Activated B cell treated with CpG ODN at 0.5 μM for 24 hours (primary cell): Measurements from ENCODE around the gene METAP1. TPM values are rescaled to one million over a fixed set of nuclear protein-coding genes. Genes with fewer than 3 reads are reported as not detected.
A peak's percentile ranks its signal among the peaks of the same experiment; 100 is the strongest.

ENCODE experiments used
- ATAC-seq: fragments of 200-7000 bp; cut with Tn5 transposase; one replicate; pipeline ENCODE4 v1.10.0; 2021; ENCODE audit warnings: low read depth, mild to moderate bottlenecking, moderate library complexity
- CTCF ChIA-PET: fragments of 350-600 bp; sonication (Branson Sonifier 250); formaldehyde crosslinking; loops from one replicate; lab custom pipeline; 2021; ENCODE audit warnings: antibody characterized with exemption; lab: Charles Lee
- POLR2A ChIA-PET: fragments of 350-600 bp; sonication (Branson Sonifier 250); formaldehyde crosslinking; loops from one replicate; lab custom pipeline; 2021; ENCODE audit warnings: antibody characterized with exemption; lab: Charles Lee
- DNase-seq: peaks from one replicate; pipeline ENCODE4 v3.0.0; 2022
- H3K27ac Mint-ChIP-seq: one replicate; pipeline ENCODE4 v1.8.0; 2020; ENCODE audit warnings: mixed read lengths
- H3K27me3 Mint-ChIP-seq: one replicate; pipeline ENCODE4 v1.8.0; 2021; ENCODE audit warnings: mixed read lengths
- H3K36me3 Mint-ChIP-seq: one replicate; pipeline ENCODE4 v1.8.0; 2021; ENCODE audit warnings: low read depth, mixed read lengths
- H3K4me1 Mint-ChIP-seq: one replicate; pipeline ENCODE4 v1.8.0; 2021; ENCODE audit warnings: mixed read lengths
- H3K4me3 Mint-ChIP-seq: one replicate; pipeline ENCODE4 v1.8.0; 2020; ENCODE audit warnings: mild to moderate bottlenecking, mixed read lengths
- H3K9me3 Mint-ChIP-seq: one replicate; pipeline ENCODE4 v1.8.0; 2020; ENCODE audit warnings: mixed read lengths
- intact Hi-C: fragments of 100-400 bp; cut with micrococcal nuclease; formaldehyde crosslinking; loops from one replicate; pipeline ENCODE4 v1.15.1; 2024
- total RNA-seq: library from RNA; stranded (reverse); gene quantifications from 2 replicates; pipeline ENCODE4 v1.2.3, GENCODE V29; 2022
- TF ChIP-seq, protein P1 (sequence below): fragments of 200-600 bp; IDR thresholded peaks from one replicate; pipeline ENCODE4 v1.8.0; 2022; ENCODE audit warnings: antibody characterized with exemption, mild to moderate bottlenecking

Gene METAP1
- total RNA-seq, 1 donor from 2014 or later: 38.6 TPM

DNA sequence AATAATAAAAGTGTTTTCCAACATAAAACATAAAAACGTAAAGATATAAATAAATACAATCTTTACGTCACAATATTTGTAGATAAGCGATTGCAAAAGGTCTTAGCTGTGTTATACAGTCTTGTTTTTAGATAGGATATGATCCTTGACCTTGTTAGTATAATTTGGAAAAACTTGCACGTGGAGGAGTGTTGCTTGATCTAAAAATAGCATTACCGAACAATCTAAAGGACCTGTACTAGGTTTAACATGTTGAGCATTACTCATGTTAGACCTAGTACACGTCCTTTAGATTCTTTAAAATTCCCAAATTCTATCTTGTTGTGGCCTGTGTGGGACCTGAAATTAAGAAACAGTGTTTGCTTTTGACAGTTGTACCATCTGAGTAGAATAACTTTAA is 1.6 kb downstream of the METAP1 start:
- Mint-ChIP-seq H3K4me1 (peaks cover 26% of the 10 kb centered on the region), H3K4me3 (peak overlapping the region; percentile 12), H3K36me3 (no peaks in the 10 kb centered on the region), H3K9me3 (no peaks in the 10 kb centered on the region), H3K27me3 (no peaks in the 10 kb centered on the region), H3K27ac (no peak overlapping the region)
- intact Hi-C loops: loop anchor here (5.0 kb wide), 3 partner anchors 550 to 895 kb away; partner anchors contain the start of gene LAMTOR3
- ChIA-PET CTCF (interaction anchor here (6.4 kb wide), 1 partner anchor 59 kb away, joined by 132 read pairs; no protein-coding TSS in a partner anchor), POLR2A (interaction anchor here (3.5 to 4.2 kb wide), 2 partner anchors 68 to 91 kb away, joined by 49 to 102 read pairs; partner anchors contain the start of genes ADH5 and EIF4E)
- no peak for ATAC-seq
- TF ChIP-seq, protein P1, sequence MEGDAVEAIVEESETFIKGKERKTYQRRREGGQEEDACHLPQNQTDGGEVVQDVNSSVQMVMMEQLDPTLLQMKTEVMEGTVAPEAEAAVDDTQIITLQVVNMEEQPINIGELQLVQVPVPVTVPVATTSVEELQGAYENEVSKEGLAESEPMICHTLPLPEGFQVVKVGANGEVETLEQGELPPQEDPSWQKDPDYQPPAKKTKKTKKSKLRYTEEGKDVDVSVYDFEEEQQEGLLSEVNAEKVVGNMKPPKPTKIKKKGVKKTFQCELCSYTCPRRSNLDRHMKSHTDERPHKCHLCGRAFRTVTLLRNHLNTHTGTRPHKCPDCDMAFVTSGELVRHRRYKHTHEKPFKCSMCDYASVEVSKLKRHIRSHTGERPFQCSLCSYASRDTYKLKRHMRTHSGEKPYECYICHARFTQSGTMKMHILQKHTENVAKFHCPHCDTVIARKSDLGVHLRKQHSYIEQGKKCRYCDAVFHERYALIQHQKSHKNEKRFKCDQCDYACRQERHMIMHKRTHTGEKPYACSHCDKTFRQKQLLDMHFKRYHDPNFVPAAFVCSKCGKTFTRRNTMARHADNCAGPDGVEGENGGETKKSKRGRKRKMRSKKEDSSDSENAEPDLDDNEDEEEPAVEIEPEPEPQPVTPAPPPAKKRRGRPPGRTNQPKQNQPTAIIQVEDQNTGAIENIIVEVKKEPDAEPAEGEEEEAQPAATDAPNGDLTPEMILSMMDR: no peak
- no peak for DNase-seq

DNA sequence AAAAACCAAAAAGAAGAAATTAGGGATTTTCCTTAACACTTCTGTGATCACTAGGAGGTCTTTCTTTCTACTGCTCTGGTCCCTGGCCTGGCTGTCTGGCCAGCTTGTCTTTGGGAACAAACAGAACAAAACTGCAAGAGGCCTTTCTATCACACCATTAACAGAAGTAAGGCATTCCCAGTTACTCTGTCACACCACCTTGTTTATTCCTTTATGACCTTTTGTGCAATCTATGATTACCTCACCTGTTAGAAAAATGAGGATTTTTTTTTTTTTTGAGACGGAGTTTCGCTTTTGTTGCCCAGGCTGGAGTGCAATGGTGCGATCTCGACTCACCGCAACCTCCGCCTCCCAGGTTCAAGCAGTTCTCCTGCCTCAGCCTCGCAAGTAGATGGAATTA is 3.0 kb downstream of the METAP1 start:
- Mint-ChIP-seq H3K4me3 (no peak overlapping the region), H3K27me3 (no peaks in the 10 kb centered on the region), H3K36me3 (no peaks in the 10 kb centered on the region), H3K9me3 (no peaks in the 10 kb centered on the region), H3K4me1 (peaks cover 34% of the 10 kb centered on the region), H3K27ac (no peak overlapping the region)
- intact Hi-C loops: loop anchor here (5.0 kb wide), 3 partner anchors 551 to 894 kb away; partner anchors contain the start of gene LAMTOR3
- no peak for DNase-seq
- POLR2A ChIA-PET: interaction anchor here (0.6 kb wide), 1 partner anchor 90 kb away, joined by 5 read pairs; no protein-coding TSS in a partner anchor
- ATAC-seq: no peak
- TF ChIP-seq, protein P1: no peak
- CTCF ChIA-PET: interaction anchor here (3.1 kb wide), 1 partner anchor 58 kb away, joined by 14 read pairs; no protein-coding TSS in a partner anchor

DNA sequence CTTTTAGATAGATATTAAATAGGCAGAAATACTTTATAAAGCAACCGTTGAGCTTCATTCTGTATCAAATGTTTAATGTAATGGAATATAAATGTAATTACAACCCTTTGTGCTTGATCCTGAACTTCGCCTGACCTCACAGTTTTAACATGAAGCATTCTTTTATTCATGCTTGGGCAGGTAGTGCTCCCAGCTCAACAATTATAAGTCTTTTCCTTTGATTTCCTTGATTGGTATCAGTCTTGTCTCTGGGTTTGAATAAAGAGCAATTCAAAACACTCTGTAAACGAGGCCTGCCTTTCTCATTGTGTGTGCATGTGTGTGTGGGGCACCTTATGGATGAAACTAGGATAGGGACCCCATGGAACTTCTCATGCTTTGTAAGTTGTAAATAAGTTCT is 6.8 kb downstream of the METAP1 start:
- H3K9me3 Mint-ChIP-seq: no peaks in the 10 kb centered on the region
- POLR2A ChIA-PET: interaction anchor here (0.7 kb wide), 1 partner anchor 86 kb away, joined by 3 read pairs; the partner anchor contains the start of gene ADH5
- DNase-seq: no peak
- no peak for ATAC-seq
- CTCF ChIA-PET: no interaction called here
- H3K27ac Mint-ChIP-seq: no peak overlapping the region
- peaks cover under 1% of the 10 kb centered on the region for H3K36me3 Mint-ChIP-seq
- TF ChIP-seq, protein P1: no peak
- H3K27me3 Mint-ChIP-seq: no peaks in the 10 kb centered on the region
- peaks cover 28% of the 10 kb centered on the region for H3K4me1 Mint-ChIP-seq
- no peak overlapping the region for H3K4me3 Mint-ChIP-seq
- intact Hi-C loops: no loop called here

DNA sequence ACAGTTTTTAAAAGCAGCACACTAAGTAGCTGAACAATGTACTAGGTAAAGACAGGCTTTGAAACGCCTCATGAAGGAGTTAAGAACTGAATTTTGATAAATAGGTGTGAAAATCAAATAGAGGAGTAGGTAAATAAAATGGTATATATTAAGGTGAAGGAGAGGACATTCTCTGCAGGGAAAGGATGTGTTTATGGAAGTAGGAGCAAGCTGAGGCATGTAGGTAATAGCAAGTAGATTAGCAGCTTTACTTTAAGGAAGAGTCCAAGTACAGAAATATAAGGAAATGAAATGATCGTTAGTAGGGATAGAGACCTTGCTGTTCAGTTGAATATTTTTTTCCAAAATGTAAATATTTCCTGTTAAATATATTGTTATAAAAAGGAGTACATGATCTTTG is 12.5 kb downstream of the METAP1 start:
- no peaks in the 10 kb centered on the region for H3K27me3 Mint-ChIP-seq
- H3K36me3 Mint-ChIP-seq: peaks cover 30% of the 10 kb centered on the region
- POLR2A ChIA-PET: interaction anchor here (1.0 kb wide), 1 partner anchor 13 kb away, joined by 3 read pairs; the partner anchor contains the start of gene METAP1
- peaks cover 8% of the 10 kb centered on the region for H3K9me3 Mint-ChIP-seq
- TF ChIP-seq, protein P1: no peak
- no peak overlapping the region for H3K27ac Mint-ChIP-seq
- CTCF ChIA-PET: interaction anchor here (1.6 kb wide), 1 partner anchor 540 kb away, joined by 3 read pairs; no protein-coding TSS in a partner anchor
- peaks cover 22% of the 10 kb centered on the region for H3K4me1 Mint-ChIP-seq
- DNase-seq (no peak), ATAC-seq (no peak)
- intact Hi-C loops: loop anchor here (2.0 kb wide), 1 partner anchor 17 kb away; no protein-coding TSS in a partner anchor
- H3K4me3 Mint-ChIP-seq: no peak overlapping the region

DNA sequence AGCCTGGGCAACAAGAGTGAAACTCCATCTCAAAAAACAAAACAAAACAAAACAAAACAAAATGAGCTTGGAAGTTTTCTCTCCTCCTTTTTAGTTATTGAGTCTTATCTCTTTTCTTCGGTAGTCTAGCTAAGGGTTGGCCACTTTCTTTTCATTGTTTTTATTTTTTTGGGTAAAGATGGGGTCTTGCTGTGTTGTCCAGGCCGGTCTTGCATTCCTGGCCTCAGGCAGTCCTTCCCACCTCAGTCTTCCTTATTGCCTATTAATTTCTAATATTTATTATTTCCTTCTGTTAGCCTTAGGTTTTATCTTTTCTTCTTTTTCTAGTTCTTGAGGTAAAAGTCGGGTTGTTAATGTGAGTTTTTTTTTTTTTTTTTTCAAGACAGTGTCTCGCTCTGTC is 16.4 kb downstream of the METAP1 start:
- ATAC-seq: no peak

More for the DNA sequence above, 16.4 kb downstream of the METAP1 start:
- no peak overlapping the region for H3K4me3 Mint-ChIP-seq
- CTCF ChIA-PET: interaction anchor here (1.3 kb wide), 1 partner anchor 16 kb away, joined by 3 read pairs; the partner anchor contains the start of gene METAP1
- peaks cover 8% of the 10 kb centered on the region for H3K9me3 Mint-ChIP-seq
- intact Hi-C loops: no loop called here
- H3K27me3 Mint-ChIP-seq: no peaks in the 10 kb centered on the region
- no peak overlapping the region for H3K27ac Mint-ChIP-seq
- POLR2A ChIA-PET: no interaction called here
- H3K36me3 Mint-ChIP-seq: peaks cover 35% of the 10 kb centered on the region
- H3K4me1 Mint-ChIP-seq: peaks cover 21% of the 10 kb centered on the region
- TF ChIP-seq, protein P1: no peak
- no peak for DNase-seq
